Activated naive CD4-positive, alpha-beta T cell treated with anti-CD3 and anti-CD28 coated beads, Interleukin-2, amount 50 U/mL, for 16 hours (primary cell): ENCODE results near the gene PITX1.
"Not testable (repeated sequence)": the region's sequence is repeated elsewhere in the genome, so short reads cannot be mapped to it uniquely, and the experiment has no call there.

Experiments used
- DNase-seq: peaks from one replicate; pipeline ENCODE4 v3.0.0-alpha.2; 2020

Gene PITX1

GRCh38 chr5:135008981-135009735, 24.9 kb downstream of the PITX1 start:
- DNase-seq, result no peak

DNA sequence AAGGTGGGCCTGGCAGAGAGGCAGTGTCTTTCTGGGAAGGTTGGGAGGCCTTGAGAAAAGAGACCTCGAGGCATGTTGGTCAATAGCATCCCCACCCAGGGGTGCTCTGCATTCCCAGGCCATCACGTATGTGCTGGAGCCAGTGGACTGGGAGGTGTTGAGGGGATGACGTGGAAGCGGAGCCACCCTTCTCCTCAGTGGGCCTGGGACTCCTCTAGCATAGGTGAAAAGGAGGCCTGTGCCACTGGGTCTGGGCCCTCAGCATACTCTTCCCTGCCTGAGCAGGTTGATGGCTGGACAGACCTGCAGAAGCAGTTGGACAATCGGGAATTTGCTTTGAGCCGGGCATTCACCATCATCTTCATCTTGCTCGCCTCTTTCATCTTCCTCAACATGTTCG, 25.5 kb downstream of the PITX1 start:
- DNase-seq, result no peak

DNA sequence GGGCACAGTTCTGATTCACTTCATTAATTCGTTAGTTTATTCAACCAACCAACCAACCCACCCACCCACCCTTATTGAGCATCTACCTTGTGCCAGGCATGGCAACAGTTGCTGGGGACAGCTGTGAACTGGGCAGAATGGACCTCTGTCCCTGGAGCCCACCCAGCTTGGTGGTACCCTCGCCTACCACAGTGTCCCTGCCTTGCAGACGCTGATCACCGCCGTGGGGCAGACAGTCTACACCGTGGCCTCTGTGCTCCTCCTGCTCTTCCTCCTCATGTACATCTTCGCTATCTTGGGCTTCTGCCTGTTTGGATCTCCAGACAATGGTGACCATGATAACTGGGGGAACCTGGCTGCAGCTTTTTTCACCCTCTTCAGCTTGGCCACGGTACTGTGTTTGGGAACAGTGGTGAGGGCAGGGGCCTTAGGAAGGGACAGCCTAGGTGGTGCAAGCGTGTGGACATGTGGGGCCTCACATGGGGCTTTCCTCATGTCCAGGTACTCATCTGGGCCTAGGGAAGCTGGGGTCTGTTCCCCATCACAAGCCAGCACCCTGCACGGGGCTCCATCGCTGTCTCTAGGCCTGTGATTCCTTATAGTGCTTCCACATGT, 26.2 kb downstream of the PITX1 start:
- no peak for DNase-seq

- no peak for DNase-seq
Measured at GRCh38 chr5:135007305-135007704, 26.7 kb downstream of the PITX1 start.

GRCh38 chr5:135005076-135005475, 29.0 kb downstream of the PITX1 start:
- DNase-seq, result no peak

DNA sequence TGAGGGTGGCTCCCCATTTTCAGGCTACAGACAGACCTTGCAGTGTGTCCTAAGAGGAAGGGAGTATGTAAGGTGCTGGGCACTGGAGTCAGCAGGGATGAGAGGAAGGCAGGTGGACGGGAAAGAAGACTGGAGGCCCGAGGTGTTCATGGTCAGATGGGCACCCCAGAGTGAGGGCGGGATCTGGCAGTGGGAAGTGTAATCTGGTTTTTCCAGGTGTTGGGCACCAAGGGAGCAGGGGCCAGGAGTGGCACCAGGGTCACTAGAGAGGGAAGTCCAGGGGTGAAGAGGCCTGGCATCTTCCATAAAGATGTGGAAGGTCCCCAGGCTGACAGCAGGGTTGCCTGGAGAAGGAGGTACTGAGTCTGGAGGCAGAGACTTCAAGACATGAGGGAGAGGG, 29.7 kb downstream of the PITX1 start:
- no peak for DNase-seq

DNA sequence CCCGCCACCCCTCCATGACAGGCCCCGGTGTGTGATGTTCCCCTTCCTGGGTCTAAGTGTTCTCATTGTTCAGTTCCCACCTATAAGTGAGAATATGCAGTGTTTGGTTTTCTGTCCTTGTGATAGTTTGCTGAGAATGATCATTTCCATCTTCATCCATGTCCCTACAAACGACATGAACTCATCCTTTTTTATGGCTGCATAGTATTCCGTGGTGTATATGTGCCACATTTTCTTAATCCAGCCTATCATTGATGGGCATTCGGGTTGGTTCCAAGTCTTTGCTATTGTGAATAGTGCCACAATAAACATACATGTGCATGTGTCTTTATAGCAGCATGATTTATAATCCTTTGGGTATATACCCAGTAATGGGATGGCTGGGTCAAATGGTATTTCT, 36.0 kb downstream of the PITX1 start:
- not testable (repeated sequence) for DNase-seq

DNA sequence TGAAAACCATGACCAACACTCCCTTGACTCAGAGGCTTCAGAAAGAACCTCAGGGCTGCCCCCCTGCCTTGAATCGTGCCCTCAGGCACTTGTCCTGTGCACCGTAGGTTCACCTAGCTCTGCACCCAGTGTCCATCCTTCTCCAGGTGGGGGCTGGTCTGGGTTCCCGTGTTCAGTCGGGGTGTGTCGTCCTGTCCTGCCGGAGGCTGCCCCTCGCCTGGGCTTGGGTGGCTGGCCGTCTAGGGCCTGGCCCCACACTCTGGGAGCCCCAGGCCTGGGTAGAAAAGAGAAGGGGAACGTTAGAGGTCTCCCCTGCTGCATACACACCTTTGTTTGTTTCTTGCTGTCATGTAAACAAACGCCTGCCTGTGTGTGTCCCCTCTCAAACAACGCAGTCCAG, 37.0 kb downstream of the PITX1 start:
- DNase-seq, result no peak

DNA sequence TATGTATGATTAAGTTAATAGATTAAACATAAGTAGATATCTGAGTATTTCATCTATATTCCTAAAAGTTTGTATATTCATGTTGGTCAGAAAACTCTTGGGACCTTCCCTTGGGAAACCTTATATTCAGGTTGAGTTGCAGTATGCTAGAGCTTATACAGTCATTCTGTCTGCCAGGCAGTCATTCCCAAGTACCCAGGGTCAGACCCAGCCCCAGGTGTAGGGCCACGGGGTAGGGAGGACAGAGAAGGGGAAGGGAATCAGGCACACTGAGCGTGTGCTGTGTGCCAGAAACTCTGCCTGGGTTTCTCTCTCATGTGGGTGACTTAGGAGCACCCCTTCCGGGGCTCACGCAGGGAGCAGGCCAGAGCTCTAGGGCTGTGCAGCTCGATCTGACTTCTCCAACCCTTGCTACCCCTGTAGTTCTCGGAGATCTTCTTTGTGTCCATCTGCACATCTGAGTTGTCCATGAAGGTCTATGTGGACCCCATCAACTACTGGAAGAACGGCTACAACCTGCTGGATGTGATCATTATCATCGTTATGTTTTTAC, 38.1 kb downstream of the PITX1 start:
- DNase-seq, result no peak

DNA sequence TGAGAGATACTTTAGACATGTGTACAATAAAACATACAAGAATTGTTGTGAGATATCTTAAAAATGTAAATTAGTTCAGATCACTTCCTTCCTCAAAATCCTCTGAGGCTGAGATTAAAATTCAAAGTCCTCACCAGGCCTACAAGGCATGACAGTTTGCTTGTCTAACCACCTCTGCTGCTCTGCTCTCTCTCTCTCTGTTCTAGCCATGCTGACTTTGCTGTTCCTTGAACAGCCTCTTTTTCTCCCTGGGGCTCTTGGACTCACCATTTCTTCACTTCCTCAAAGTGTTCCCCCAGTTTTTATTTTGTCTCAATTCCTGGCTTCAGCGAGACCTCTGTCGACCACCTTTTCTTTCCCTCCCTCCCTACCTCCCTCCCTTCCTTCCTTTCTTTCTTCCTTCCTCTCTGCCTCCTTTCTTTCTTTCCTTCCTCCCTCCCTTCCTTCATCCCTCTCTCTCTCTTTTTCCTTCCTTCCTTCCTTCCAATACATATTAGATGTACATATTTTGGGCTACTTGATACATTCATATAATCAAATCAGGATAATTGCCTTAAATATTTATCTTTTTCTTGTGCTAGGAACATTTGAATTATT, 39.4 kb downstream of the PITX1 start:
- no peak for DNase-seq

GRCh38 chr5:134993161-134993560, 40.9 kb downstream of the PITX1 start:
- no peak for DNase-seq

- DNase-seq, result no peak
Measured at GRCh38 chr5:134992148-134992547, 41.9 kb downstream of the PITX1 start.

DNA sequence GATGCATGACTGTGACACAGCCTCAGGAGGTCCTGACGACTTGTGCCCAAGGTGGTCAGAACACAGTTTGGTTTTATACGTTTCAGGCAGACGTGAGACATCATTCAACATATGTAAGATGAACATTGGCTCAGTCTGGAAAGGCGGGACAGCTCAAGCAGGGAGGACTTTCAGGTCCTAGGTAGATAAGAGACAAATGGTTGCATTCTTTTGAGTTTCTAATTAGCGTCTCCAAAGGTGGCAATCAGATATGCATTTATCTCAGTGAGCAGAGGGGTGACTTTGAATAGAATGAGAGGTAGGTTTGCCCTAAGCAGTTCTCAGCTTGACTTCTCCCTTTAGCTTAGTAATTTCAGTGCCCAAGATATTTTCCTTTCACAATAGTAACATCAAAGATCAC, 43.8 kb downstream of the PITX1 start:
- not testable (repeated sequence) for DNase-seq

GRCh38 chr5:134989266-134989830, 44.7 kb downstream of the PITX1 start:
- DNase-seq, result no peak

DNA sequence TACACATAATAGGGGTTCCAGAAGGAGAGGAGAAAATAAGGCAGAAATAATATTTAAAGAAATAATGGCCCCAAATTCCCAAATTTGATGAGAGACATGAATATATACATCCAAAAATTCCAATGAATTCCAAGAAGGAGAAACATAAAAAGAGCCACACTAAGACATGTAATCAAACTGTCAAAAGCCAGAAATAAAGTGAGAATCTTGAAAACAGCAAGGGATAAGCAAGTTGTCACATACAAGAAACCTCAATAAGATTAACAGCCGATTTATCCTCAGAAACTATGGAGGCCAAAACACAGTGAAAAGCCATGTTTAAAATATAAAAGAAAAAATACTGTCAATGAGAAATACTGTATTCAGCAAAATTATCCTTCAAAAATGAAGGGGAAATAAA, 51.8 kb downstream of the PITX1 start:
- DNase-seq, result no peak

- no peak for DNase-seq
Measured at GRCh38 chr5:134979416-134979815, 54.6 kb downstream of the PITX1 start.
